HCT116 (cell line): Measurements from ENCODE around the gene DEPDC7. TPM values are rescaled to one million over a fixed set of nuclear protein-coding genes. Genes with fewer than 3 reads are reported as not detected.

ENCODE experiments used
- ATAC-seq: fragments of 200-7000 bp; cut with Tn5 transposase; 2 replicates; pipeline ENCODE4 v1.9.1; 2020; ENCODE audit warnings: mild to moderate bottlenecking, moderate library complexity
- BruUV-seq: library from RNA; stranded (reverse); fragments of 400-500 nt; replicated peaks from 2 replicates; lab custom pipeline; 2021; lab: Mats Ljungman, UMichigan
- CTCF ChIA-PET: fragments of 300-600 bp; sonication (Branson Sonifier 250); formaldehyde crosslinking; loops from one replicate; lab custom pipeline; 2021; ENCODE audit warnings: antibody characterized with exemption; lab: Charles Lee
- POLR2A ChIA-PET: fragments of 300-600, 350-600 bp; sonication (Branson Sonifier 250); formaldehyde crosslinking; loops from one replicate; lab custom pipeline; 2021; ENCODE audit warnings: antibody characterized with exemption; lab: Charles Lee
- RAD21 ChIA-PET, 2 experiments: fragments of 300-600 bp; sonication (Branson Sonifier 250); formaldehyde crosslinking; loops; one replicate each; lab custom pipeline; 2023; ENCODE audit warnings: low total read pairs in 2 of 2; ENCODE audit not compliant: uncharacterized antibody in 2 of 2, unreplicated experiment in 2 of 2, low non-redundant PET in 1 of 2; lab: Charles Lee
- DNase-seq: peaks from one replicate; pipeline ENCODE4 v3.0.0-alpha.2; 2010; ENCODE audit warnings: low read depth, low spot score
- H2AFZ ChIP-seq: fragments of 200-600 bp; shearing (Covaris generic), sonication (generic); 2 replicates; pipeline ENCODE4 v1.6.1; 2017; ENCODE audit warnings: low read depth, mixed run types, mixed read lengths, antibody characterized with exemption, low read length; ENCODE audit not compliant: poor library complexity, severe bottlenecking
- H3K27ac ChIP-seq: 2 replicates; pipeline ENCODE4 v1.5.1; 2012; ENCODE audit warnings: low read depth, low read length
- H3K27me3 ChIP-seq: fragments of 200-600 bp; sonication (generic); 2 replicates; pipeline ENCODE4 v1.6.1; 2016; ENCODE audit warnings: mixed run types, low read length, mixed read lengths; ENCODE audit not compliant: insufficient read depth
- H3K36me3 ChIP-seq, 2 experiments: fragments of 200-500 bp in 1 of 2; fragments of 200-600 bp in 1 of 2; sonication (Bioruptor generic) in 1 of 2; sonication (generic) in 1 of 2; 2 replicates each; pipeline versions ENCODE4 v1.5.1 to v1.6.1; 2014 to 2016; ENCODE audit warnings: low read length in 2 of 2, inconsistent platforms in 1 of 2, mixed read lengths in 1 of 2, mixed run types in 1 of 2; ENCODE audit not compliant: insufficient read depth in 2 of 2, control insufficient read depth in 1 of 2
- H3K4me1 ChIP-seq, 2 experiments: fragments of 200-600 bp in 1 of 2; sonication (generic) in 1 of 2; 2 replicates each; pipeline versions ENCODE4 v1.5.1 to v1.6.1; 2012 to 2017; ENCODE audit warnings: low read length in 2 of 2, inconsistent platforms in 1 of 2, mild to moderate bottlenecking in 1 of 2, mixed read lengths in 1 of 2, mixed run types in 1 of 2, moderate library complexity in 1 of 2; ENCODE audit not compliant: insufficient read depth in 2 of 2, control insufficient read depth in 1 of 2
- H3K4me2 ChIP-seq: fragments of 200-600 bp; sonication (generic); 2 replicates; pipeline ENCODE4 v1.6.1; 2017; ENCODE audit warnings: mixed run types, low read length, mixed read lengths
- H3K4me3 ChIP-seq, 2 experiments: fragments of 200-600 bp in 1 of 2; sonication (generic) in 1 of 2; replicated peaks in 1 of 2; 2 replicates each; pipeline ENCODE4 v1.5.1; 2011 to 2016; ENCODE audit warnings: low read length in 2 of 2, control low read depth in 1 of 2, low read depth in 1 of 2, mild to moderate bottlenecking in 1 of 2, mixed read lengths in 1 of 2, mixed run types in 1 of 2
- H3K79me2 ChIP-seq: fragments of 200-600 bp; sonication (generic); 2 replicates; pipeline ENCODE4 v1.6.1; 2017; ENCODE audit warnings: mild to moderate bottlenecking, mixed run types, low read length, moderate library complexity, mixed read lengths; ENCODE audit not compliant: insufficient read depth
- H3K9ac ChIP-seq: fragments of 200-600 bp; sonication (generic); 2 replicates; pipeline ENCODE4 v1.6.1; 2016; ENCODE audit warnings: low read length, mixed read lengths
- H3K9me2 ChIP-seq: fragments of 200-600 bp; sonication (generic), shearing (Covaris generic); 2 replicates; pipeline ENCODE4 v1.6.1; 2017; ENCODE audit warnings: mixed run types, mild to moderate bottlenecking, moderate library complexity; ENCODE audit not compliant: insufficient read depth
- H3K9me3 ChIP-seq, 2 experiments: fragments of 200-500 bp in 1 of 2; fragments of 200-600 bp in 1 of 2; sonication (Bioruptor generic) in 1 of 2; sonication (generic) in 1 of 2; 2 replicates each; pipeline ENCODE4 v1.6.1; 2014 to 2017; ENCODE audit warnings: low read length in 2 of 2, mixed read lengths in 2 of 2, inconsistent platforms in 1 of 2, low read depth in 1 of 2, mild to moderate bottlenecking in 1 of 2, mixed run types in 1 of 2, moderate library complexity in 1 of 2; ENCODE audit not compliant: control insufficient read depth in 1 of 2, insufficient read depth in 1 of 2
- H4K20me1 ChIP-seq: fragments of 200-600 bp; sonication (generic), shearing (Covaris generic); 2 replicates; pipeline ENCODE4 v1.6.1; 2017; ENCODE audit warnings: mixed run types, mild to moderate bottlenecking, moderate library complexity; ENCODE audit not compliant: insufficient read depth
- CBX3 ChIP-seq: IDR thresholded peaks from 2 replicates; pipeline ENCODE4 v1.6.1; 2012; ENCODE audit warnings: low read depth
- ELF1 ChIP-seq: IDR thresholded peaks from 2 replicates; pipeline ENCODE4 v1.6.1; 2012; ENCODE audit warnings: low read depth, borderline replicate concordance
- JUND ChIP-seq: IDR thresholded peaks from 2 replicates; pipeline ENCODE4 v1.6.1; 2012
- POLR2A ChIP-seq: IDR thresholded peaks from 2 replicates; pipeline ENCODE4 v1.7.0; 2011; ENCODE audit warnings: borderline replicate concordance; ENCODE audit not compliant: insufficient read depth, insufficient read length; ENCODE audit errors: extremely low read depth
- RAD21 ChIP-seq: IDR thresholded peaks from 2 replicates; pipeline ENCODE4 v1.6.1; 2012; ENCODE audit warnings: low read depth, mild to moderate bottlenecking
- SRF ChIP-seq: IDR thresholded peaks from 2 replicates; pipeline ENCODE4 v1.6.1; 2012; ENCODE audit warnings: low read depth
- TCF7L2 ChIP-seq: IDR thresholded peaks from 2 replicates; pipeline ENCODE4 v1.7.0; 2011; ENCODE audit warnings: borderline replicate concordance, inconsistent platforms; ENCODE audit not compliant: insufficient read depth, insufficient read length; ENCODE audit errors: extremely low read depth
- YY1 ChIP-seq: IDR thresholded peaks from 2 replicates; pipeline ENCODE4 v1.6.1; 2011; ENCODE audit warnings: low read length, low read depth, moderate library complexity, mild to moderate bottlenecking; ENCODE audit not compliant: insufficient replicate concordance; ENCODE audit errors: extremely low read depth
- ZFX ChIP-seq: fragments of 450-650 bp; IDR thresholded peaks from 2 replicates; pipeline ENCODE4 v1.6.1; 2017
- ZNF274 ChIP-seq: fragments of 200-500 bp; sonication (Bioruptor generic); IDR thresholded peaks from 2 replicates; pipeline ENCODE4 v1.6.1; 2014; ENCODE audit warnings: mild to moderate bottlenecking, low read depth, low read length, inconsistent platforms
- intact Hi-C: fragments of 100-400 bp; cut with micrococcal nuclease; formaldehyde crosslinking; loops from 2 replicates; pipeline ENCODE4 v1.10.0; 2022
- total RNA-seq: library from RNA; stranded (reverse); gene quantifications from one replicate; pipeline ENCODE4 v1.2.1, GENCODE V29; 2021; ENCODE audit not compliant: unreplicated experiment
- TF ChIP-seq, protein P1 (sequence below): IDR thresholded peaks from 2 replicates; pipeline ENCODE4 v1.6.1; 2012
- TF ChIP-seq, protein P2 (sequence below): IDR thresholded peaks from 2 replicates; pipeline ENCODE4 v1.6.1; 2012
- TF ChIP-seq, protein P3 (sequence below): IDR thresholded peaks from 2 replicates; pipeline ENCODE4 v1.6.1; 2011; ENCODE audit warnings: mild to moderate bottlenecking, low read length, moderate library complexity; ENCODE audit not compliant: insufficient replicate concordance; ENCODE audit errors: extremely low read depth

DEPDC7 gene
- total RNA-seq, 1 experiment from 2014 or later: 7.3 TPM

DNA sequence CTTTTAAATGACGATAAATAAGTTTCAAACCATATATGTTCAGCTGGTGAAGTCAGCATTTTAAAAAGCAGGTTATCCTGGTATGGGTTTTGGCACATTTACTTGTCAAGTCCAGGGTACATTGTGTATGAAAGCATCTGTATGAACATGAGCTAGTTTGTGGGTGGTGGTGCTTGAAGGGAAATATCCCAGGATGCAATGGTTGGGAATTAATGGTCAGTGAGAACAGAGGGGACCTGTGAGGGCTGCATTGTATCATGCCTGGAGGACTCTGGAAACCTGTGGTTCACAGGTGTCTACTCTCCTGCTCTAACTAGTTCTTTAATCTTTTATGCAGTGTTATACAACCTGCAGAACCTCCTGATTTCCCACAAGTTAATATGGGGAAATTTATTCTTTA, 5.8 kb downstream of the DEPDC7 start:
- BruUV-seq: no TSS peak
- H3K27ac ChIP-seq: no peak overlapping the region
- H4K20me1 ChIP-seq: no peaks in the 10 kb centered on the region
- no peak overlapping the region for H3K4me3 ChIP-seq
- ChIA-PET RAD21 (no interaction called here), CTCF (no interaction called here), POLR2A (interaction anchor here (1.1 to 1.5 kb wide), 2 partner anchors 10 to 18 kb away, joined by 3 read pairs; partner anchors contain the start of gene TCP11L1)
- H3K4me1 ChIP-seq: peaks cover under 1 to 5% of the 10 kb centered on the region in 2 experiments; a peak in 3 of 4 replicates
- TF ChIP-seq, protein P1, sequence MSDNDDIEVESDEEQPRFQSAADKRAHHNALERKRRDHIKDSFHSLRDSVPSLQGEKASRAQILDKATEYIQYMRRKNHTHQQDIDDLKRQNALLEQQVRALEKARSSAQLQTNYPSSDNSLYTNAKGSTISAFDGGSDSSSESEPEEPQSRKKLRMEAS: no peak
- TF ChIP-seq, protein P2, sequence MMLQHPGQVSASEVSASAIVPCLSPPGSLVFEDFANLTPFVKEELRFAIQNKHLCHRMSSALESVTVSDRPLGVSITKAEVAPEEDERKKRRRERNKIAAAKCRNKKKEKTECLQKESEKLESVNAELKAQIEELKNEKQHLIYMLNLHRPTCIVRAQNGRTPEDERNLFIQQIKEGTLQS: no peak
- TF ChIP-seq ZNF274: no peak
- TF ChIP-seq RAD21: no peak
- no peak for TF ChIP-seq TCF7L2
- TF ChIP-seq POLR2A: no peak
- TF ChIP-seq YY1: no peak
- TF ChIP-seq, protein P3, sequence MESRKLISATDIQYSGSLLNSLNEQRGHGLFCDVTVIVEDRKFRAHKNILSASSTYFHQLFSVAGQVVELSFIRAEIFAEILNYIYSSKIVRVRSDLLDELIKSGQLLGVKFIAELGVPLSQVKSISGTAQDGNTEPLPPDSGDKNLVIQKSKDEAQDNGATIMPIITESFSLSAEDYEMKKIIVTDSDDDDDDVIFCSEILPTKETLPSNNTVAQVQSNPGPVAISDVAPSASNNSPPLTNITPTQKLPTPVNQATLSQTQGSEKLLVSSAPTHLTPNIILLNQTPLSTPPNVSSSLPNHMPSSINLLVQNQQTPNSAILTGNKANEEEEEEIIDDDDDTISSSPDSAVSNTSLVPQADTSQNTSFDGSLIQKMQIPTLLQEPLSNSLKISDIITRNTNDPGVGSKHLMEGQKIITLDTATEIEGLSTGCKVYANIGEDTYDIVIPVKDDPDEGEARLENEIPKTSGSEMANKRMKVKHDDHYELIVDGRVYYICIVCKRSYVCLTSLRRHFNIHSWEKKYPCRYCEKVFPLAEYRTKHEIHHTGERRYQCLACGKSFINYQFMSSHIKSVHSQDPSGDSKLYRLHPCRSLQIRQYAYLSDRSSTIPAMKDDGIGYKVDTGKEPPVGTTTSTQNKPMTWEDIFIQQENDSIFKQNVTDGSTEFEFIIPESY: no peak
- no peak for TF ChIP-seq ELF1
- no peak for TF ChIP-seq JUND
- no peak for TF ChIP-seq CBX3
- TF ChIP-seq ZFX: no peak
- no peak for TF ChIP-seq SRF
- intact Hi-C loops: no loop called here
- H3K4me2 ChIP-seq: no peak overlapping the region
- ATAC-seq (no peak), DNase-seq (no peak)
- H3K79me2 ChIP-seq: 0 out of 2 replicates have a peak, but pooled peaks cover 14% of the 10 kb centered on the region
- no peaks in the 10 kb centered on the region for H3K9me2 ChIP-seq
- H2AFZ ChIP-seq: no peak overlapping the region
- H3K9me3 ChIP-seq: no peaks in the 10 kb centered on the region
- no peaks in the 10 kb centered on the region for H3K36me3 ChIP-seq
- H3K9ac ChIP-seq: no peak overlapping the region
- H3K27me3 ChIP-seq: no peaks in the 10 kb centered on the region
